B cell (primary cell): ENCODE measurements around the gene SH3RF1. TPM values are rescaled to one million over a fixed set of nuclear protein-coding genes. Genes with fewer than 3 reads are reported as not detected.

Experiments
- ATAC-seq: fragments of 200-7000 bp; cut with Tn5 transposase; one replicate; pipeline ENCODE4 v1.10.0; 2021; ENCODE audit warnings: low read depth, mild to moderate bottlenecking, moderate number of reproducible peaks, moderate library complexity
- CTCF ChIA-PET: fragments of 350-600 bp; sonication (Branson Sonifier 250); formaldehyde crosslinking; loops from one replicate; lab custom pipeline; 2021; ENCODE audit warnings: antibody characterized with exemption, inconsistent platforms; lab: Charles Lee
- POLR2A ChIA-PET: fragments of 350-600 bp; sonication (Branson Sonifier 250); formaldehyde crosslinking; loops from one replicate; lab custom pipeline; 2021; ENCODE audit warnings: antibody characterized with exemption; lab: Charles Lee
- DNase-seq: peaks from one replicate; pipeline ENCODE4 v3.0.0; 2013
- H2AFZ ChIP-seq: 2 replicates; pipeline ENCODE4 v1.6.1; 2012; ENCODE audit warnings: mild to moderate bottlenecking, low read depth, low read length; ENCODE audit not compliant: insufficient read depth, poor library complexity, severe bottlenecking
- H3K27ac ChIP-seq, 2 donors: 1 replicate in 1 of 2; 2 replicates in 1 of 2; pipeline ENCODE4 v1.5.1; 2012 to 2013; ENCODE audit warnings: low read length in 2 of 2, mild to moderate bottlenecking in 2 of 2, moderate library complexity in 1 of 2
- H3K27me3 ChIP-seq, 4 experiments: fragments of 200-600 bp in 1 of 4; sonication (generic) in 1 of 4; replicated peaks in 1 of 4; 1 replicate in 2 of 4; 2 replicates in 2 of 4; pipeline versions ENCODE4 v1.6.1 to v1.7.0; 2013 to 2016; ENCODE audit warnings: low read length in 3 of 4, mild to moderate bottlenecking in 2 of 4, mixed read lengths in 1 of 4, moderate library complexity in 1 of 4; ENCODE audit not compliant: insufficient read depth in 4 of 4, control insufficient read depth in 3 of 4; ENCODE audit errors: control extremely low read depth in 1 of 4
- H3K36me3 ChIP-seq, 2 experiments: replicated peaks in 1 of 2; 1 replicate in 1 of 2; 2 replicates in 1 of 2; pipeline versions ENCODE4 v1.6.1 to v1.7.1; 2013; ENCODE audit warnings: low read length in 1 of 2; ENCODE audit not compliant: insufficient read depth in 2 of 2, control insufficient read depth in 1 of 2; ENCODE audit errors: control extremely low read depth in 1 of 2, extremely low read depth in 1 of 2
- H3K4me1 ChIP-seq, 2 donors: fragments of 200-600 bp in 1 of 2; sonication (generic) in 1 of 2; 1 replicate in 1 of 2; 2 replicates in 1 of 2; pipeline versions ENCODE4 v1.5.1 to v1.6.1; 2013 to 2017; ENCODE audit warnings: low read length in 2 of 2; ENCODE audit not compliant: control insufficient read depth in 2 of 2, insufficient read depth in 2 of 2
- H3K4me2 ChIP-seq: replicated peaks from 2 replicates; pipeline ENCODE3; 2012; ENCODE audit warnings: mild to moderate bottlenecking, low read depth, low read length; ENCODE audit not compliant: poor library complexity, severe bottlenecking
- H3K4me3 ChIP-seq, 5 experiments: fragments of 200-600 bp in 1 of 5; sonication (generic) in 1 of 5; 1 replicate in 3 of 5; 2 replicates in 2 of 5; pipeline versions ENCODE4 v1.5.1 to v1.7.0; 2011 to 2016; ENCODE audit warnings: low read length in 4 of 5, mild to moderate bottlenecking in 4 of 5, low read depth in 2 of 5, control low read depth in 1 of 5, moderate library complexity in 1 of 5; ENCODE audit not compliant: insufficient read depth in 1 of 5; ENCODE audit errors: control extremely low read depth in 1 of 5, extremely low read depth in 1 of 5
- H3K79me2 ChIP-seq: fragments of 200-600 bp; sonication (generic); one replicate; pipeline ENCODE4 v1.6.0; 2016; ENCODE audit warnings: low read length; ENCODE audit not compliant: control insufficient read depth, insufficient read depth
- H3K9ac ChIP-seq: fragments of 200-600 bp; sonication (generic); 2 replicates; pipeline ENCODE4 v1.6.1; 2017; ENCODE audit warnings: mild to moderate bottlenecking, low read length, moderate library complexity
- H3K9me3 ChIP-seq, 3 donors: one replicate each; pipeline versions ENCODE4 v1.6.1 to v1.7.1; 2013; ENCODE audit warnings: low read length in 2 of 3; ENCODE audit not compliant: control insufficient read depth in 2 of 3, insufficient read depth in 1 of 3; ENCODE audit errors: control extremely low read depth in 1 of 3
- H4K20me1 ChIP-seq: 2 replicates; pipeline ENCODE4 v1.6.0; 2012; ENCODE audit warnings: mild to moderate bottlenecking, low read length; ENCODE audit not compliant: insufficient read depth, control insufficient read depth, poor library complexity, severe bottlenecking
- H3K27ac Mint-ChIP-seq: one replicate; pipeline ENCODE4 v1.8.0; 2021; ENCODE audit warnings: mixed read lengths
- H3K27me3 Mint-ChIP-seq: one replicate; pipeline ENCODE4 v1.8.0; 2021; ENCODE audit warnings: mixed read lengths
- H3K4me1 Mint-ChIP-seq: one replicate; pipeline ENCODE4 v1.8.0; 2021; ENCODE audit warnings: mixed read lengths
- H3K4me3 Mint-ChIP-seq: one replicate; pipeline ENCODE4 v1.8.0; 2021; ENCODE audit warnings: mixed read lengths
- H3K9me3 Mint-ChIP-seq: one replicate; pipeline ENCODE4 v1.8.0; 2022; ENCODE audit warnings: mixed read lengths; ENCODE audit not compliant: insufficient read depth
- EZH2 ChIP-seq: IDR thresholded peaks from 2 replicates; pipeline ENCODE4 v1.6.1; 2012; ENCODE audit warnings: borderline replicate concordance, low read depth, mild to moderate bottlenecking, moderate library complexity, low read length; ENCODE audit not compliant: insufficient read depth, poor library complexity, severe bottlenecking
- WGBS: methylation state at CpG from one replicate; pipeline ENCODE4 v1.1.5; 2013; ENCODE audit warnings: missing lambda C conversion rate; ENCODE audit not compliant: insufficient coverage; 5-methylcytosine and 5-hydroxymethylcytosine counted together
- intact Hi-C: fragments of 100-400 bp; cut with micrococcal nuclease; formaldehyde crosslinking; loops from one replicate; pipeline ENCODE4 v1.10.0; 2022
- polyA plus RNA-seq: library from polyadenylated mRNA; depleted of rRNA; stranded (reverse); fragments of >200 nt; gene quantifications from 2 replicates; pipeline ENCODE4 v1.2.3, GENCODE V29; 2012
- total RNA-seq, 2 donors: library from RNA; stranded (reverse); fragments of 120-200 nt in 1 of 2; gene quantifications; 1 replicate in 1 of 2; 2 replicates in 1 of 2; pipeline versions ENCODE4 v1.2.3 to v1.2.4, GENCODE V29; 2013 to 2022
- TF ChIP-seq, protein P1 (sequence below): fragments of 200-600 bp; IDR thresholded peaks from one replicate; pipeline ENCODE4 v1.8.0; 2022; ENCODE audit warnings: antibody characterized with exemption, mild to moderate bottlenecking

Gene SH3RF1
- total and polyA plus RNA-seq, 2 donors (not counting 1 experiment from before 2014, with no cell fraction given), result 2.0 to 5.4 TPM

DNA sequence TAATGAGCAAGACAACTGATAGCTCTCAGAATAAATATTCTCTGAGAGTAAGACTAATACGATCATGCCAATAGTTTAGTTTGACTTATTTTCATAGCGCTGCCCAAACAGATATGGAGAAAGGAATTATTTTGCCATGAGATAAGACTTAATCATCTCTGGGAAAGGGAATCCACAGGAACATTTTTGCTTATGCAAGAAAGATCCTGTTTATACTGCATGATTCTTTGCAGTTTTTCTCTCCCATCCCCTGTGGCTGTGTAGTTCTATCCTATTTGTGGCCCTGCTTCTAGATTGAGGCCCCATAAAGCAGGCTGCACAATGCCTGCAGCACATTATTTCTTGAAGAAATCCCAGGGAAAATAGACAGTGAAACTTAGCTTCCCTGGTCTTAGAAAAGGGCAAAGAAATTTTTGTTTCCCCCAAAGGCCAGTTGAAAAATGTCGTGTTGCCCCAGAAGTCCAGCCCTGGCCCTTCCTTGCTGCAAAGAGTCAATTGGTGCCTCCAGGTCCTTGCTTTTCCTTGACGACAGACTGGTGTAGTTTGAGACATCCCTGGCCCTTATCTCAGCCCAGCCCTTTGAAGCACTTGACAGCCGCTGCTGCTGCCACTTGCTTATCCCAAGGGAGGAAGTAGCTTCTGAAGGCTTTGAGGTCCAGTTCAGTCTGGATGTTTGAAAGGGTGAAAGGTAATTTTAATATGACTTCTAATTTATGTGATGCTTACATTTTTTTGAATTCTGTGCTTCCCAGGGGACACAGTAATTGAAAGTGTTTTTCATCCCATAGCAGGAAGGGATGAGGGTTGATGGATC, 45.0 kb upstream of the SH3RF1 start:
- POLR2A ChIA-PET, result no interaction called here
- no peak for ATAC-seq
- H3K36me3 ChIP-seq, result no peaks in the 10 kb centered on the region
- no peaks in the 10 kb centered on the region for H3K9me3 Mint-ChIP-seq
- DNase-seq, result no peak
- H3K4me1 ChIP-seq, result no peaks in the 10 kb centered on the region
- no peak overlapping the region for H2AFZ ChIP-seq
- CTCF ChIA-PET, result no interaction called here
- no peaks in the 10 kb centered on the region for H4K20me1 ChIP-seq
- no peak overlapping the region for H3K4me2 ChIP-seq
- H3K4me3 Mint-ChIP-seq, result no peak overlapping the region
- intact Hi-C loops, result no loop called here
- H3K9ac ChIP-seq, result no peak overlapping the region
- H3K27ac ChIP-seq, result no peak overlapping the region
- WGBS, result 36% methylated on average over 3 of the region's 5 CpGs
- H3K4me1 Mint-ChIP-seq, result no peaks in the 10 kb centered on the region
- H3K9me3 ChIP-seq, result no peaks in the 10 kb centered on the region
- no peak for TF ChIP-seq EZH2
- H3K27me3 Mint-ChIP-seq, result peaks cover 13% of the 10 kb centered on the region
- H3K27ac Mint-ChIP-seq, result no peak overlapping the region
- H3K27me3 ChIP-seq, result no peaks in the 10 kb centered on the region
- no peaks in the 10 kb centered on the region for H3K79me2 ChIP-seq
- no peak overlapping the region for H3K4me3 ChIP-seq

DNA sequence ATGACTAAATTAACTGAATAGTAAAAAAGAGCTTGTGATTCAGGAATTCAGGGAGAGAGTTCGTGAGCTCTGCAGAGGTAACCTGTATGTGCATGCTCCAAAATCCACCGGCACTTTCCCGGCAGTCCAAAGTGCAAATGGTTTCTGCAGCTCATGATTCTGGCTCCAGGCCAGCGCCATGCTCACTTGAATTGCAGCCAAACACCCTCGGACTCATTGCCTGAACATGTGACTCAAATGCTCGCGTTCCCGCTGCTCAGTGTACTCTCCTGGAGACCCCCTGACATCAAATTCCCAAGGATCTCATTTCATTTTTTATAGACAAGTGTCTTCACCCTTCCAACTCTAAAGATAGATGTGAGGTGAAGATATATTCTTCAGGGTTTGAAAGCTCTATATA, 44.1 kb upstream of the SH3RF1 start:
- Mint-ChIP-seq H3K4me3 (no peak overlapping the region), H3K27me3 (peaks cover 13% of the 10 kb centered on the region), H3K27ac (no peak overlapping the region), H3K4me1 (no peaks in the 10 kb centered on the region), H3K9me3 (no peaks in the 10 kb centered on the region)
- H3K4me1 ChIP-seq, result no peaks in the 10 kb centered on the region
- intact Hi-C loops, result loop anchor here (5.0 kb wide), 1 partner anchor 303 kb away; the partner anchor contains the start of gene CBR4
- H3K79me2 ChIP-seq, result no peaks in the 10 kb centered on the region
- POLR2A ChIA-PET, result no interaction called here
- TF ChIP-seq, protein P1, sequence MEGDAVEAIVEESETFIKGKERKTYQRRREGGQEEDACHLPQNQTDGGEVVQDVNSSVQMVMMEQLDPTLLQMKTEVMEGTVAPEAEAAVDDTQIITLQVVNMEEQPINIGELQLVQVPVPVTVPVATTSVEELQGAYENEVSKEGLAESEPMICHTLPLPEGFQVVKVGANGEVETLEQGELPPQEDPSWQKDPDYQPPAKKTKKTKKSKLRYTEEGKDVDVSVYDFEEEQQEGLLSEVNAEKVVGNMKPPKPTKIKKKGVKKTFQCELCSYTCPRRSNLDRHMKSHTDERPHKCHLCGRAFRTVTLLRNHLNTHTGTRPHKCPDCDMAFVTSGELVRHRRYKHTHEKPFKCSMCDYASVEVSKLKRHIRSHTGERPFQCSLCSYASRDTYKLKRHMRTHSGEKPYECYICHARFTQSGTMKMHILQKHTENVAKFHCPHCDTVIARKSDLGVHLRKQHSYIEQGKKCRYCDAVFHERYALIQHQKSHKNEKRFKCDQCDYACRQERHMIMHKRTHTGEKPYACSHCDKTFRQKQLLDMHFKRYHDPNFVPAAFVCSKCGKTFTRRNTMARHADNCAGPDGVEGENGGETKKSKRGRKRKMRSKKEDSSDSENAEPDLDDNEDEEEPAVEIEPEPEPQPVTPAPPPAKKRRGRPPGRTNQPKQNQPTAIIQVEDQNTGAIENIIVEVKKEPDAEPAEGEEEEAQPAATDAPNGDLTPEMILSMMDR, result no peak
- no peak for TF ChIP-seq EZH2
- H3K4me2 ChIP-seq, result no peak overlapping the region
- CTCF ChIA-PET, result no interaction called here
- no peak for ATAC-seq
- no peaks in the 10 kb centered on the region for H3K27me3 ChIP-seq
- no peaks in the 10 kb centered on the region for H4K20me1 ChIP-seq
- no peaks in the 10 kb centered on the region for H3K36me3 ChIP-seq
- no peak overlapping the region for H3K27ac ChIP-seq
- DNase-seq, result no peak
- H3K9ac ChIP-seq, result no peak overlapping the region
- H3K4me3 ChIP-seq, result no peak overlapping the region
- 85% methylated on average over 4 of the region's 8 CpGs for WGBS
- no peaks in the 10 kb centered on the region for H3K9me3 ChIP-seq
- H2AFZ ChIP-seq, result no peak overlapping the region
